ENCODE measurements around the gene CDKAL1.

The CDKAL1 gene

GRCh38 chr6:21100991-21101390 lies 566.7 kb downstream of the CDKAL1 start:
- no peak for TF ChIP-seq CTCF (IDR thresholded peaks at IDR 0.05; ENCODE audit: low read length, missing control alignments)
- no peak for DNase-seq (ENCODE audit: low read depth)
- no peak overlapping the region for H3K4me3 ChIP-seq (replicated peaks; ENCODE audit: low read depth, low read length)

GRCh38 chr6:21101694-21102093 lies 567.4 kb downstream of the CDKAL1 start:
- no peak for TF ChIP-seq CTCF (IDR thresholded peaks at IDR 0.05; ENCODE audit: low read length, missing control alignments)
- no peak for DNase-seq (ENCODE audit: low read depth)
- no peak overlapping the region for H3K4me3 ChIP-seq (replicated peaks; ENCODE audit: low read depth, low read length)

GRCh38 chr6:21102201-21102600 lies 567.9 kb downstream of the CDKAL1 start:
- no peak for DNase-seq (ENCODE audit: low read depth)
- no peak for TF ChIP-seq CTCF (IDR thresholded peaks at IDR 0.05; ENCODE audit: low read length, missing control alignments)
- no peak overlapping the region for H3K4me3 ChIP-seq (replicated peaks; ENCODE audit: low read depth, low read length)

GRCh38 chr6:21102624-21103023 lies 568.4 kb downstream of the CDKAL1 start:
- no peak overlapping the region for H3K4me3 ChIP-seq (replicated peaks; ENCODE audit: low read depth, low read length)
- TF ChIP-seq CTCF (IDR thresholded peaks at IDR 0.05; ENCODE audit: low read length, missing control alignments) = no peak
- no peak for DNase-seq (ENCODE audit: low read depth)

GRCh38 chr6:21103626-21104224 lies 569.5 kb downstream of the CDKAL1 start:
- no peak for DNase-seq (ENCODE audit: low read depth)
- TF ChIP-seq CTCF (IDR thresholded peaks at IDR 0.05; ENCODE audit: low read length, missing control alignments) = no peak
- no peak overlapping the region for H3K4me3 ChIP-seq (replicated peaks; ENCODE audit: low read depth, low read length)

GRCh38 chr6:21104288-21104687 lies 570.0 kb downstream of the CDKAL1 start:
- TF ChIP-seq CTCF (IDR thresholded peaks at IDR 0.05; ENCODE audit: low read length, missing control alignments) = no peak
- H3K4me3 ChIP-seq (replicated peaks; ENCODE audit: low read depth, low read length) = no peak overlapping the region
- DNase-seq (ENCODE audit: low read depth) = no peak

- no peak for TF ChIP-seq CTCF (IDR thresholded peaks at IDR 0.05; ENCODE audit: low read length, missing control alignments)
- no peak overlapping the region for H3K4me3 ChIP-seq (replicated peaks; ENCODE audit: low read depth, low read length)
- DNase-seq (ENCODE audit: low read depth) = no peak
These were observed 573.5 kb downstream of the CDKAL1 start for GRCh38 chr6:21107796-21108195.
